Uterus (tissue), 2 donors: ENCODE data around the gene SNRNP25.
"Not testable (repeated sequence)": the region's sequence is repeated elsewhere in the genome, so short reads cannot be mapped to it uniquely, and the experiment has no call there.

Experiments
- CTCF ChIP-seq, 4 experiments: fragments of 200-600 bp in 2 of 4; fragments of 450-650 bp in 2 of 4; sonication (generic) in 2 of 4; IDR thresholded peaks; one replicate each; pipeline ENCODE4 v1.5.1; 2016 to 2019; ENCODE audit warnings: antibody characterized with exemption in 4 of 4, mild to moderate bottlenecking in 2 of 4, moderate library complexity in 1 of 4
- POLR2A ChIP-seq, 2 donors: fragments of 450-650 bp; IDR thresholded peaks; one replicate each; pipeline ENCODE4 v1.6.1; 2016; ENCODE audit warnings: antibody characterized with exemption in 2 of 2, mild to moderate bottlenecking in 1 of 2, moderate library complexity in 1 of 2

- not testable (repeated sequence) for TF ChIP-seq CTCF, POLR2A (IDR thresholded peaks at IDR 0.05)
Measured at GRCh38 chr16:38206-38605, 15.4 kb upstream of the SNRNP25 start.
